Skin epidermis (tissue), 12 donors: ENCODE measurements around the gene TC2N.
"Not testable (repeated sequence)": the region's sequence is repeated elsewhere in the genome, so short reads cannot be mapped to it uniquely, and the experiment has no call there.

Source experiments
- H3K27ac ChIP-seq, 21 experiments: fragments of 200-600 bp; sonication (generic) in 11 of 21; one replicate each; pipeline ENCODE4 v1.5.0; 2020; ENCODE audit warnings: mild to moderate bottlenecking in 3 of 21, inconsistent platforms in 2 of 21, moderate library complexity in 2 of 21
- H3K4me3 ChIP-seq, 7 experiments: fragments of 200-600 bp; sonication (generic) in 2 of 7; one replicate each; pipeline ENCODE4 v1.5.0; 2020; ENCODE audit warnings: inconsistent platforms in 2 of 7, mild to moderate bottlenecking in 2 of 7, moderate library complexity in 1 of 7

The TC2N gene

GRCh38 chr14:91872517-91873470, 5.5 kb upstream of the TC2N start:
- Histone ChIP-seq H3K27ac (peak overlapping the region in 19 of 21 experiments; percentile 17 to 98 (median 71)), H3K4me3 (no peak overlapping the region)

DNA sequence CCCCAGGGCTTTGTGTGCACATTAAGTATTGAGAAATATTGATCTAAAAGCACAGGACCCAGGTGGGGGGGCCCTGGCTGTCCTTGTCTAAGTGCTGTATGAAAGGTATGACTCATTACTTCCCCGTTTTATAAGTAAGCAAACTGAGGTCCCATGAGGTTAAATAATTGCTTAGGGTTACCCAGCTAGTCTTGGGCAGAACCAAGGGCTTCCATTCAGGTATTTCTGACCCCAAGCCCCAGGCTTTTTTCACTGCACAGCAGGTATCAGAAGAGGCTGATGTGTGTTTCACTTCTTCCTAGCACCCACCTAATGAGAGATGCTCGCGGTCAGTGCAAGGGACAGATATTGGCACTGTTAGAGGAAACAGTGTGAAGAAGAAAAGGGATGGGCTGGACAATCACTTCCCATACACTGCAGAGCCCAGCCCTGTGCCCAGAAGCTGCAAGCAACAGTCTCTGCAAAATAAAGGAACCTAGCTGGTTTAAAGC, 4.7 kb upstream of the TC2N start:
- Histone ChIP-seq H3K4me3 (no peak overlapping the region), H3K27ac (peak overlapping the region in 17 of 21 experiments; percentile 36 to 98 (median 75))

DNA sequence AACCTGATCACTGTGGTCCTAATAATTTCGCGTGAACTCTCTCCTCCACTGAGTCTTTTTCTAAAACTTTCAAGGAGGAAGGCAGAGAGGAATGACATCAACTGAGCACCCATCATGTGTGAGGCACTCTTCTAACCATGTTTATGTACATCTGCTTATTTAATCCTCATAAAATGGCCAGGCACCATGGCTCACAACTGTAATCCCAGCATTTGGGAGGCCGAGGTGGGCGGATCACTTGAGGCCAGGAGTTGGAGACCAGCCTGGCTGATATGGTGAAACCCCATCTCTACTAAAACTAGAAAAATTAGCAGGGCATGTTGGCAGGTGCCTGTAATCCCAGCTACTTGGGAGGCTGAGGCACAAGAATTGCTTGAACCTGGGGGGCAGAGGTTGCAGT, 4.1 kb upstream of the TC2N start:
- peak overlapping the region in 15 of 21 experiments; percentile 36 to 98 (median 76) for H3K27ac ChIP-seq
- H3K4me3 ChIP-seq: not testable (repeated sequence)

- no peak overlapping the region for H3K4me3 ChIP-seq
- peak overlapping the region in 15 of 21 experiments; percentile 2 to 98 (median 65) for H3K27ac ChIP-seq
Measured at GRCh38 chr14:91870890-91871289, 3.6 kb upstream of the TC2N start.

DNA sequence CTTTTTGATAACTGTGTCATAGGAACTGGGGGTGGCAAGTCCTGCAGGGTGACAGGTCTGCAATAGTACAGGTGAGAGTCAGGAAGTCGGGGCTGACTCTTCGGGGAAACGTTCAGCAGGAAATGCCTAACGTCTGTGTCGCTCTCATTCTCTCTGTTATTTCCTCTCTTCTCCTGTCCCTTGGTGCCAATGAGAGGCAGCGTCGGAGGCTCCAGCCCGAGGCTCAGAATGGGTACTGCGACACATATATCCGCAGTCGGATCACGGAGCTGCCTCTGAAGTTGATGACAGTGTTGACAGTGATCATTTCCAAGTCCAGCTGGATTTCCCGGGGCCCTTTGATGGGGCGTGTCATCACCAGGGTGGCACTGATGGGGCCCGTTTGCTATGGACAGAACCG, 2.7 kb upstream of the TC2N start:
- Histone ChIP-seq H3K27ac (peak overlapping the region in 18 of 21 experiments; percentile 2 to 98 (median 58)), H3K4me3 (no peak overlapping the region)

GRCh38 chr14:91869556-91869955, 2.2 kb upstream of the TC2N start:
- peak overlapping the region in 11 of 21 experiments; percentile 9 to 98 (median 83) for H3K27ac ChIP-seq
- H3K4me3 ChIP-seq: no peak overlapping the region

- H3K27ac ChIP-seq: peak overlapping the region in 12 of 21 experiments; percentile 7 to 98 (median 66)
- peak overlapping the region in 6 of 7 experiments; percentile 11 to 27 (median 17) for H3K4me3 ChIP-seq
Measured at GRCh38 chr14:91866511-91867295, 633 bp downstream of the TC2N start.

DNA sequence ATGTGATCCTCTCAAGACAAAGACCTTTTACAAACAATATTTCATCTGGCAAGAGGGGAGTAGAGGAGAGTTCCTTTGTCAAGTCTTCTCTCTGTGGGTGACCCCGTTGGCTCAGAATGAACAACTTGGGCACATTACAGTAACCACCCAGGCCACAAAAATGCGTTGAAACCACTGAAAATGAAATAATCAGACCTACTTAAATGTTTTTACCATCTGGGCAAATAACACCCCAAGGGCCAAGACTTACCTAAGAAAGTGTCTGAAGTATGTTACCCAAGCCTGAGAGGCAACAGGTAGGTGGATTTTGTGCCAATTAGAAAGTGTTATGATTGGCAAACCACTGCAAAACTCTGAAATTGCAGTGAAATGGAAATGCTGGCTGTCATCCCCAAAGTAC, 1.3 kb downstream of the TC2N start:
- peak overlapping the region in 6 of 7 experiments; percentile 11 to 27 (median 17) for H3K4me3 ChIP-seq
- peak overlapping the region in 11 of 21 experiments; percentile 7 to 98 (median 71) for H3K27ac ChIP-seq

DNA sequence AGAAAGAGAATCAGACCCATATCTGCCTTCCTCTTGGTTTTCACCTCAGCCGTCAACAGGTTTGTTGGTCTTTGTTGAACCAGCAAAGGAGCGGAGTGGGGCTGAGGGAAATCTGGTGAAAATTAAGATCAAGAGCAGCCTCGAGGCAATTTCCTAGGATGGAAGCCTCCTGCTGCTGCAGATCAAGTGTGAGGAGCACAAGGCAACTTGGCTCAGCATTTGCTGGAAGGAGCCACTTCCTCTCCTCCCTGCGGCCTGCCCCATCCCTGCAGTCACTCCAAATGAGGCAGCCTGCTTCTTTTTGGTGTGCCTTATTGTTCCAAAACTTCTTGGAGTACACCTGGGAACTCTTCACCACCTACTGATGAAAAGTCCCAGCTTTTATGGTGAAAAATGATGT, 4.9 kb downstream of the TC2N start:
- H3K27ac ChIP-seq: no peak overlapping the region
- H3K4me3 ChIP-seq: no peak overlapping the region

GRCh38 chr14:91861091-91861490, 6.2 kb downstream of the TC2N start:
- Histone ChIP-seq H3K27ac (peak overlapping the region in 4 of 21 experiments; percentile 4 to 68 (median 43)), H3K4me3 (no peak overlapping the region)

- H3K4me3 ChIP-seq: no peak overlapping the region
- H3K27ac ChIP-seq: peak overlapping the region in 1 of 21 experiments; percentile 68
Measured at GRCh38 chr14:91860238-91860637, 7.1 kb downstream of the TC2N start.

GRCh38 chr14:91858536-91859275, 8.6 kb downstream of the TC2N start:
- Histone ChIP-seq H3K4me3 (no peak overlapping the region), H3K27ac (peak overlapping the region in 3 of 21 experiments; percentile 14 to 49 (median 29))

GRCh38 chr14:91857614-91858013, 9.7 kb downstream of the TC2N start:
- Histone ChIP-seq H3K4me3 (no peak overlapping the region), H3K27ac (no peak overlapping the region)

- H3K27ac ChIP-seq: peak overlapping the region in 3 of 21 experiments; percentile 25 to 46 (median 43)
- H3K4me3 ChIP-seq: no peak overlapping the region
Measured at GRCh38 chr14:91854327-91854934, 12.9 kb downstream of the TC2N start.

DNA sequence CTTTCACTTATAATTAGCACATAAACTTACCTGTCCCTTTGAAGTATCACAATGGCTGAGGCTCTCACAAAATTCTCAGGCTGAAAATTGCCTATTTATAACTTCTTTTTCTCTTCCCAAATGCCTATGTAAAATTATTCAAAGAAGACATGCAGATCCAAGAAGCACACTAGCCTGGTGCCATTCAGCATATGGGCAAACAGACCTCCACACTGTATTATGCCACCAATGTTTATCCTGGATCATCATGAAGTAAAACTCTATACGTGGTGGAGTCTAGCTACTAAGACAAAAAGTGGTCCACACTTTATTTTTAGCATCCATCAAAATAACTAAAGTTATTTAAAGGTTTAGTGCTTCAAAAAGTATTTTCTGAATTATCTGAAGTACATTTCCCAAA, 15.8 kb downstream of the TC2N start:
- H3K4me3 ChIP-seq: no peak overlapping the region

GRCh38 chr14:91848504-91849001, 18.8 kb downstream of the TC2N start:
- no peak overlapping the region for H3K27ac ChIP-seq
- no peak overlapping the region for H3K4me3 ChIP-seq

More for the DNA sequence above, 15.8 kb downstream of the TC2N start:
- no peak overlapping the region for H3K27ac ChIP-seq

DNA sequence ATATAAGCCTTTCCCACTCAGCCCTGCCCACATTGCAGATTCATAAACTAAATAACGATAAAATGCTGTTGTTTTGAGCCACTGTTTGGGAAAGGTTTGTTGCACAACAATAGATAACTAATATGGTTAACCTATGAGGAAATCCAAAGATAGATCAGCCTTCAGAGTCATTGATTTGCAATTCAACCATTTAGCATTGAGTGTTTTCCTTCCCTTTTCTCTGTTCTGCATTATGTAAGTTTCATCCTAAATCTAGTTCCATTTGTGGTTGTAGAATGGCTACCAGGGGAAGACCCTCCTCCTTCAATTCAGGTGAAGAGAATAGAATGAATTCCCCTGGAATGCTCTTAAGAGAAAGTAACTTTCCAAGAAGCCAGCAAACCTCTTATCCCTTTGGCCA, 19.6 kb downstream of the TC2N start:
- H3K27ac ChIP-seq: no peak overlapping the region
- H3K4me3 ChIP-seq: no peak overlapping the region

GRCh38 chr14:91845652-91846051, 21.7 kb downstream of the TC2N start:
- H3K27ac ChIP-seq: no peak overlapping the region
- no peak overlapping the region for H3K4me3 ChIP-seq

GRCh38 chr14:91845056-91845455, 22.3 kb downstream of the TC2N start:
- H3K4me3 ChIP-seq, H3K27ac ChIP-seq: not testable (repeated sequence)
